Esophagus squamous epithelium (tissue), 4 donors: Measurements from ENCODE around the gene MSI1.

Experiments used
- POLR2A ChIP-seq, 4 donors: fragments of 450-650 bp; IDR thresholded peaks; one replicate each; pipeline ENCODE4 v1.6.1; 2017; ENCODE audit warnings: antibody characterized with exemption in 4 of 4, mild to moderate bottlenecking in 4 of 4, moderate library complexity in 3 of 4
- TF ChIP-seq, protein P1 (sequence below), 6 experiments: fragments of 450-650 bp in 4 of 6; fragments of 200-600 bp in 2 of 6; sonication (generic) in 2 of 6; IDR thresholded peaks; one replicate each; pipeline ENCODE4 v1.5.1; 2016 to 2019; ENCODE audit warnings: antibody characterized with exemption in 6 of 6, mild to moderate bottlenecking in 4 of 6, moderate library complexity in 4 of 6

DNA sequence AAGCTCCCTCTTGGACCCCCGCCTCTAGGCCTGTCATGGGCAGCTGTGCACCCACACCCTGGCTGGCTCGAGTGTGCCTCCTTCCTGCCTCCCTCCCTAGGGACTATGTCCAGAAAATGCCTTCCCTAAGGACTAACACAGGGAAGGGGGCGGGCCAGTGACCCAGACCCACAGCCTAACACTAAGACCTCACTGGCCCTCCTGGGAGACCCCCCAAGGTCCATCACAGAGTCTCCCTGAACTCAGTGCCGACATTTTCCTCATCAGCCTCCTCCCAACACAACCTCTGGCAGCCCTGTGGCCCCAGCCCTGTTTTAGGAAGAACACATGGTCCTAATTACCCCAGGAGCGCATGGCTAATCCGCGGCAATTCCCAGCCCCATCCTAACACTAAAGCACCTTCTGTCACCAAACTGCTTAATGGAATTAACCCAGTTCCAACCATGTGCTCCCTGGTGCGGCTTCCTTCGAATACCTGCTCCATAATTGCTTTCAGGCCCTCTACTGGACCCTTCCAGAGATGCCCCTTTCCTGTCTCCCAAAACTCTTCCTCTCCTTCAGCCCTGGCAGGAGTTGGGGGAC is 5.6 kb downstream of the MSI1 start:
- no peak for TF ChIP-seq POLR2A (IDR thresholded peaks at IDR 0.05)
- TF ChIP-seq, protein P1, sequence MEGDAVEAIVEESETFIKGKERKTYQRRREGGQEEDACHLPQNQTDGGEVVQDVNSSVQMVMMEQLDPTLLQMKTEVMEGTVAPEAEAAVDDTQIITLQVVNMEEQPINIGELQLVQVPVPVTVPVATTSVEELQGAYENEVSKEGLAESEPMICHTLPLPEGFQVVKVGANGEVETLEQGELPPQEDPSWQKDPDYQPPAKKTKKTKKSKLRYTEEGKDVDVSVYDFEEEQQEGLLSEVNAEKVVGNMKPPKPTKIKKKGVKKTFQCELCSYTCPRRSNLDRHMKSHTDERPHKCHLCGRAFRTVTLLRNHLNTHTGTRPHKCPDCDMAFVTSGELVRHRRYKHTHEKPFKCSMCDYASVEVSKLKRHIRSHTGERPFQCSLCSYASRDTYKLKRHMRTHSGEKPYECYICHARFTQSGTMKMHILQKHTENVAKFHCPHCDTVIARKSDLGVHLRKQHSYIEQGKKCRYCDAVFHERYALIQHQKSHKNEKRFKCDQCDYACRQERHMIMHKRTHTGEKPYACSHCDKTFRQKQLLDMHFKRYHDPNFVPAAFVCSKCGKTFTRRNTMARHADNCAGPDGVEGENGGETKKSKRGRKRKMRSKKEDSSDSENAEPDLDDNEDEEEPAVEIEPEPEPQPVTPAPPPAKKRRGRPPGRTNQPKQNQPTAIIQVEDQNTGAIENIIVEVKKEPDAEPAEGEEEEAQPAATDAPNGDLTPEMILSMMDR (IDR thresholded peaks at IDR 0.05) = no peak
